Brain pericyte (primary cell): ENCODE data around the gene RC3H2.

Source experiments
- DNase-seq: peaks from one replicate; pipeline ENCODE4 v3.0.0-alpha.2; 2012; ENCODE audit warnings: low read depth, low spot score

Gene RC3H2

GRCh38 chr9:122800066-122801060 is 104.8 kb downstream of the RC3H2 start, which contains the start of gene OR1K1:
OR1K1 (plus strand) TSS chr9:122800123; CDS start chr9:122800123, 0 bp downstream.
- DNase-seq = no peak

DNA sequence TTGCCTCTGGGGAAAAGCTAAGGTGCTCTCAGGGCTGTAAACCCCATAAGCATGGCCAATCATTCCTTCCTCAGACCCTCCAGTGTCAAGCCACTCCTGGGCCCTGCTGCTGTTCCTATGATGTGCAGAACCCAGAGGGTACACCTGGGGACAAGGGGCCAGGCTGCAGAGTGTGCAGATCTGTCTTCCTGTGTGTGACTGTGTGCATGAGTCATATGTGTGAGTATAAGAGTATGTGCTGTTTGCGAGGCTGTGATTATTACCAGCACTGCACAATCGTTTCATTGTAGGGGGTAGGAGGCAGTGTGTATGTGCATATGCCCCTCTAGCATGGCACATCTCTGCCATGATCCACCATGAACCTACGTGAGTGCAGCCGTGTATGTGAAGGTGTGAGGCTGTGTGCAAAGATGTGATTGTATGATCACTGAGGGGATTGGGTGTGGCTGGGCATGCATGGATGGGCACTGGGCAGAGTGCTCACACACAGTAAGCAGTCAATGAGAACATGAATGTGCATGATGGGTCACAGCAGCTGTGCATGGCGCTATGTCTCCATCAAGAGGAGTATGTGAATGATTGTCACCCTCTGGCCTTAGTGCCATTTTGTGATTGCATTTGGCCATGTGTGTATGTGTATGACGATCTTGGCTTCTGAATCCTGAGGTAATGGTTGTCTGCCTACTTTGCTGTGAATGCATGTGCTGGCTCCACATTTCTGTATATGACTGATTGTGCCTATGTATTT is 107.7 kb downstream of the RC3H2 start:
- DNase-seq = no peak
